GM23338 (cell line): ENCODE data around the gene GAS6. TPM values are rescaled to one million over a fixed set of nuclear protein-coding genes. Genes with fewer than 3 reads are reported as not detected.

Experiments used
- ATAC-seq: fragments of 200-7000 bp; cut with Tn5 transposase; 3 replicates; pipeline ENCODE4 v1.9.1; 2020
- DNase-seq: peaks from one replicate; pipeline ENCODE4 v3.0.0-alpha.2; 2015; ENCODE audit warnings: low spot score
- H2AFZ ChIP-seq: fragments of 200-600 bp; sonication (generic); 2 replicates; pipeline ENCODE4 v1.8.0; 2016; ENCODE audit warnings: antibody characterized with exemption, mild to moderate bottlenecking, moderate library complexity
- H3F3A ChIP-seq: fragments of 200-600 bp; sonication (generic); replicated peaks from 2 replicates; pipeline ENCODE4 v1.8.0; 2017; ENCODE audit warnings: antibody characterized with exemption, mixed run types, low read depth
- H3K27ac ChIP-seq: fragments of 200-600 bp; sonication (generic); 2 replicates; pipeline ENCODE4 v1.6.1; 2016; ENCODE audit warnings: low read depth
- H3K27me3 ChIP-seq: fragments of 200-600 bp; sonication (generic); 2 replicates; pipeline ENCODE4 v1.8.0; 2016; ENCODE audit warnings: mild to moderate bottlenecking, mixed run types, moderate library complexity; ENCODE audit not compliant: insufficient read depth
- H3K36me3 ChIP-seq: fragments of 200-600 bp; sonication (generic); 2 replicates; pipeline ENCODE4 v1.8.0; 2016; ENCODE audit warnings: mild to moderate bottlenecking; ENCODE audit not compliant: insufficient read depth
- H3K4me1 ChIP-seq: fragments of 200-600 bp; sonication (generic); 2 replicates; pipeline ENCODE4 v1.8.0; 2016; ENCODE audit warnings: mild to moderate bottlenecking, moderate library complexity; ENCODE audit not compliant: insufficient read depth
- H3K4me2 ChIP-seq: fragments of 200-600 bp; sonication (generic); 2 replicates; pipeline ENCODE4 v1.7.1; 2017; ENCODE audit warnings: mixed run types
- H3K4me3 ChIP-seq: fragments of 200-600 bp; sonication (generic); 2 replicates; pipeline ENCODE4 v1.6.1; 2016; ENCODE audit warnings: mixed run types
- H3K79me2 ChIP-seq: fragments of 200-600 bp; sonication (generic); replicated peaks from 2 replicates; pipeline ENCODE4 v1.8.0; 2017; ENCODE audit warnings: mild to moderate bottlenecking; ENCODE audit not compliant: insufficient read depth
- H3K9me2 ChIP-seq: fragments of 200-600 bp; sonication (generic); 2 replicates; pipeline ENCODE4 v1.8.0; 2017; ENCODE audit not compliant: insufficient read depth
- H4K20me1 ChIP-seq: fragments of 200-600 bp; sonication (generic); replicated peaks from 2 replicates; pipeline ENCODE4 v1.8.0; 2017; ENCODE audit warnings: mild to moderate bottlenecking; ENCODE audit not compliant: insufficient read depth
- H3K27ac Mint-ChIP-seq: 2 replicates; pipeline ENCODE4 v1.8.0; 2020; ENCODE audit warnings: inconsistent platforms, mild to moderate bottlenecking, moderate library complexity, mixed read lengths
- H3K27me3 Mint-ChIP-seq: 3 replicates; pipeline ENCODE4 v1.8.0; 2022; ENCODE audit warnings: low read depth, mild to moderate bottlenecking, moderate library complexity, mixed read lengths, inconsistent platforms; ENCODE audit not compliant: insufficient read depth, poor library complexity
- H3K36me3 Mint-ChIP-seq: 3 replicates; pipeline ENCODE4 v1.8.0; 2021; ENCODE audit warnings: low read depth, mild to moderate bottlenecking, inconsistent platforms, moderate library complexity, mixed read lengths
- H3K4me1 Mint-ChIP-seq: 3 replicates; pipeline ENCODE4 v1.8.0; 2020; ENCODE audit warnings: mild to moderate bottlenecking, inconsistent platforms, mixed read lengths
- H3K4me3 Mint-ChIP-seq: 3 replicates; pipeline ENCODE4 v1.8.0; 2021; ENCODE audit warnings: moderate library complexity, mild to moderate bottlenecking, inconsistent platforms, mixed read lengths
- H3K9me3 Mint-ChIP-seq: 3 replicates; pipeline ENCODE4 v1.8.0; 2020; ENCODE audit warnings: moderate library complexity, mild to moderate bottlenecking, inconsistent platforms, mixed read lengths
- CREB1 ChIP-seq: fragments of 250-450 bp; sonication (Bioruptor Pico); IDR thresholded peaks from 2 replicates; pipeline ENCODE4 v1.5.0; 2020; ENCODE audit warnings: low read depth, mild to moderate bottlenecking, moderate library complexity
- EZH2phosphoT487 ChIP-seq: fragments of 200-600 bp; sonication (generic); IDR thresholded peaks from one replicate; pipeline ENCODE4 v1.8.1; 2018; ENCODE audit warnings: antibody characterized with exemption; ENCODE audit not compliant: unreplicated experiment
- POLR2AphosphoS5 ChIP-seq: IDR thresholded peaks from 2 replicates; pipeline ENCODE4 v1.6.1; 2016; ENCODE audit warnings: antibody characterized with exemption, low read depth
- STAT1 ChIP-seq: IDR thresholded peaks from one replicate; pipeline ENCODE4 v1.6.1; 2016; ENCODE audit warnings: antibody characterized with exemption; ENCODE audit not compliant: unreplicated experiment
- polyA plus RNA-seq: library from polyadenylated mRNA; unstranded; fragments of >200 nt; fragmentation: Nextera tagmentation; extraction: Ambion mirVana; gene quantifications from 2 replicates; pipeline ENCODE4 v1.2.1, GENCODE V29; 2016
- total RNA-seq: library from RNA; depleted of rRNA; stranded (reverse); fragments of >200 nt; shearing (Covaris generic); gene quantifications from 2 replicates; pipeline ENCODE4 v1.2.3, GENCODE V29; 2014
- TF ChIP-seq, protein P1 (sequence below): fragments of 250-450 bp; sonication (Bioruptor Pico); IDR thresholded peaks from 2 replicates; pipeline ENCODE4 v1.5.0; 2020; ENCODE audit warnings: mild to moderate bottlenecking, moderate library complexity
- TF ChIP-seq, protein P2 (sequence below): IDR thresholded peaks from 2 replicates; pipeline ENCODE4 v1.6.1; 2016; ENCODE audit warnings: antibody characterized with exemption

The GAS6 gene
- total and polyA plus RNA-seq, 2 experiments from 2014 or later: 7.9 to 21.2 TPM

DNA sequence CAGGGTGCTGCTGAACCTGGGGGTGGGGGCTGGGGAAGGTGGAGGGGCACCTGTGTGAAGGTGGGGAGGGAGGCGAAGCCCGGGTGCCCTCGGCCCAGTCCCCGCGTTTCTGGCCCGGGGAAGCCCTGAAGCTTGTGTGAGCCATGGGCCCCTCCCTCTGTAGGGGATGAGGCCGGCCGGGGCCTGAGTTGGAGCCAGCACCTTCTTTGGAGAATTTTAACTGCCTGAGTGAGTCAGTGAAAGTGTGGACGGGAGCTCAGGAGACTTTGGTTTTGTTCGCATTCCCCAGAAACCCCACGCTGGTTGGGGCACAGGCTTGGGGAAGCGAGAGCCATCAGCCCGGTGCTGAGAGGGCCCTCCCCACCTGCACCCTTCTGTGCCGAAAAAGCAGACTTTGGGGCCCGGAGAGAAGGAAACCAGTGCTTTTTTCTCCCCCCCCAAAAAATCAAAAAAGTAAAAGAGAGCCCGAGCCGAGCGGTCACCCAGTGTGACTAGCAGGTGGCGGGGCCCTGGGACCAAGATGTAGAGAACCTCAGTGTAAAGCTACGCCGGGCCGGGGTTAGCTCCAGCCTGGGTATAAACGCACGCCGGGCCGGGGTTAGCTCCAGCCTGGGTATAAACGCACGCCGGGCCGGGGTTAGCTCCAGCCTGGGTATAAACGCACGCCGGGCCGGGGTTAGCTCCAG is 59.7 kb downstream of the GAS6 start:
- TF ChIP-seq STAT1: no peak
- Mint-ChIP-seq H3K9me3 (peaks cover 16% of the 10 kb centered on the region), H3K4me1 (no peaks in the 10 kb centered on the region), H3K27ac (no peak overlapping the region), H3K27me3 (peaks cover 11% of the 10 kb centered on the region), H3K4me3 (no peak overlapping the region), H3K36me3 (peaks cover 9% of the 10 kb centered on the region; the same call in 2 of the 3 replicates)
- Histone ChIP-seq H3K27ac (no peak overlapping the region), H3F3A (no peaks in the 10 kb centered on the region), H3K4me3 (no peak overlapping the region), H3K4me1 (no peaks in the 10 kb centered on the region), H3K79me2 (no peaks in the 10 kb centered on the region), H2AFZ (no peak overlapping the region), H3K9me2 (no peaks in the 10 kb centered on the region), H4K20me1 (no peaks in the 10 kb centered on the region), H3K27me3 (no peaks in the 10 kb centered on the region), H3K4me2 (no peak overlapping the region), H3K36me3 (no peaks in the 10 kb centered on the region)
- DNase-seq (no peak), ATAC-seq (no peak)

DNA sequence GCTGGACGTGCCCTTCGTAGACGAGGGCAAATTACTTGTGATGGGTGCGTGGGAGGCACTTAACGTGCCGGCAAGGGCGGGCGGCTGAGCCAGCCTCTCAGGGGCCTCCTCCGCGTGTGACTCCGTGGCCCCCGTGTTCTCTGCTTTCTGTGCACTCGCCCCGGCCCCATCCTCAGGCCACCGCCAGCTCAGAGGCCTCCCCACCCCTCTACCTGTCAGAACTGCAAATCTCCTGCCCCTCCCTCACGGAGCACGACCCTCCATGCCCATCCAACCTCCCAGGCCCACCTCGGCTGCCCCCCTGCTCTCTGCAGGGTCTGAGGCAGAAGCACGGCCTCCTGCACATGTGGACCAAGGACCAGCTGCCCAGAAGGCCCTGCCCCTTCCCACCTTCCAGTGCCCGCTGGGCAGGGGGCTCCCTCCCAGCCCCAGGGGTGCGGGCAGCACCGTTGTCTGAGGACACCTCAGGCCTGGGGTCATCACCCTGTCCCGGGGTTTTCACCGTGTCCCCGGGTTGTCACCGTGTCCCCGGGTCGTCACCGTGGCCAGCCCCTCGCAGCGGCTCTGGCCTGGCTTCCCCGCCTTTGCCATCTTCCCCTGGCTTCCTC is 60.4 kb downstream of the GAS6 start:
- ATAC-seq: no peak
- no peaks in the 10 kb centered on the region for H3K9me2 ChIP-seq
- H3K4me1 Mint-ChIP-seq: no peaks in the 10 kb centered on the region
- H3K79me2 ChIP-seq: no peaks in the 10 kb centered on the region
- H3K27ac Mint-ChIP-seq: no peak overlapping the region
- H3K4me3 Mint-ChIP-seq: no peak overlapping the region
- peaks cover 12% of the 10 kb centered on the region for H3K9me3 Mint-ChIP-seq
- H3F3A ChIP-seq: no peaks in the 10 kb centered on the region
- no peaks in the 10 kb centered on the region for H4K20me1 ChIP-seq
- H3K4me2 ChIP-seq: no peak overlapping the region
- H2AFZ ChIP-seq: no peak overlapping the region
- H3K36me3 ChIP-seq: no peaks in the 10 kb centered on the region
- no peak overlapping the region for H3K27ac ChIP-seq
- no peaks in the 10 kb centered on the region for H3K27me3 ChIP-seq
- peaks cover 13% of the 10 kb centered on the region for H3K27me3 Mint-ChIP-seq
- H3K4me1 ChIP-seq: no peaks in the 10 kb centered on the region
- H3K4me3 ChIP-seq: no peak overlapping the region
- DNase-seq: no peak
- TF ChIP-seq EZH2phosphoT487 (no peak), POLR2AphosphoS5 (no peak), CREB1 (no peak)
- TF ChIP-seq, protein P1, sequence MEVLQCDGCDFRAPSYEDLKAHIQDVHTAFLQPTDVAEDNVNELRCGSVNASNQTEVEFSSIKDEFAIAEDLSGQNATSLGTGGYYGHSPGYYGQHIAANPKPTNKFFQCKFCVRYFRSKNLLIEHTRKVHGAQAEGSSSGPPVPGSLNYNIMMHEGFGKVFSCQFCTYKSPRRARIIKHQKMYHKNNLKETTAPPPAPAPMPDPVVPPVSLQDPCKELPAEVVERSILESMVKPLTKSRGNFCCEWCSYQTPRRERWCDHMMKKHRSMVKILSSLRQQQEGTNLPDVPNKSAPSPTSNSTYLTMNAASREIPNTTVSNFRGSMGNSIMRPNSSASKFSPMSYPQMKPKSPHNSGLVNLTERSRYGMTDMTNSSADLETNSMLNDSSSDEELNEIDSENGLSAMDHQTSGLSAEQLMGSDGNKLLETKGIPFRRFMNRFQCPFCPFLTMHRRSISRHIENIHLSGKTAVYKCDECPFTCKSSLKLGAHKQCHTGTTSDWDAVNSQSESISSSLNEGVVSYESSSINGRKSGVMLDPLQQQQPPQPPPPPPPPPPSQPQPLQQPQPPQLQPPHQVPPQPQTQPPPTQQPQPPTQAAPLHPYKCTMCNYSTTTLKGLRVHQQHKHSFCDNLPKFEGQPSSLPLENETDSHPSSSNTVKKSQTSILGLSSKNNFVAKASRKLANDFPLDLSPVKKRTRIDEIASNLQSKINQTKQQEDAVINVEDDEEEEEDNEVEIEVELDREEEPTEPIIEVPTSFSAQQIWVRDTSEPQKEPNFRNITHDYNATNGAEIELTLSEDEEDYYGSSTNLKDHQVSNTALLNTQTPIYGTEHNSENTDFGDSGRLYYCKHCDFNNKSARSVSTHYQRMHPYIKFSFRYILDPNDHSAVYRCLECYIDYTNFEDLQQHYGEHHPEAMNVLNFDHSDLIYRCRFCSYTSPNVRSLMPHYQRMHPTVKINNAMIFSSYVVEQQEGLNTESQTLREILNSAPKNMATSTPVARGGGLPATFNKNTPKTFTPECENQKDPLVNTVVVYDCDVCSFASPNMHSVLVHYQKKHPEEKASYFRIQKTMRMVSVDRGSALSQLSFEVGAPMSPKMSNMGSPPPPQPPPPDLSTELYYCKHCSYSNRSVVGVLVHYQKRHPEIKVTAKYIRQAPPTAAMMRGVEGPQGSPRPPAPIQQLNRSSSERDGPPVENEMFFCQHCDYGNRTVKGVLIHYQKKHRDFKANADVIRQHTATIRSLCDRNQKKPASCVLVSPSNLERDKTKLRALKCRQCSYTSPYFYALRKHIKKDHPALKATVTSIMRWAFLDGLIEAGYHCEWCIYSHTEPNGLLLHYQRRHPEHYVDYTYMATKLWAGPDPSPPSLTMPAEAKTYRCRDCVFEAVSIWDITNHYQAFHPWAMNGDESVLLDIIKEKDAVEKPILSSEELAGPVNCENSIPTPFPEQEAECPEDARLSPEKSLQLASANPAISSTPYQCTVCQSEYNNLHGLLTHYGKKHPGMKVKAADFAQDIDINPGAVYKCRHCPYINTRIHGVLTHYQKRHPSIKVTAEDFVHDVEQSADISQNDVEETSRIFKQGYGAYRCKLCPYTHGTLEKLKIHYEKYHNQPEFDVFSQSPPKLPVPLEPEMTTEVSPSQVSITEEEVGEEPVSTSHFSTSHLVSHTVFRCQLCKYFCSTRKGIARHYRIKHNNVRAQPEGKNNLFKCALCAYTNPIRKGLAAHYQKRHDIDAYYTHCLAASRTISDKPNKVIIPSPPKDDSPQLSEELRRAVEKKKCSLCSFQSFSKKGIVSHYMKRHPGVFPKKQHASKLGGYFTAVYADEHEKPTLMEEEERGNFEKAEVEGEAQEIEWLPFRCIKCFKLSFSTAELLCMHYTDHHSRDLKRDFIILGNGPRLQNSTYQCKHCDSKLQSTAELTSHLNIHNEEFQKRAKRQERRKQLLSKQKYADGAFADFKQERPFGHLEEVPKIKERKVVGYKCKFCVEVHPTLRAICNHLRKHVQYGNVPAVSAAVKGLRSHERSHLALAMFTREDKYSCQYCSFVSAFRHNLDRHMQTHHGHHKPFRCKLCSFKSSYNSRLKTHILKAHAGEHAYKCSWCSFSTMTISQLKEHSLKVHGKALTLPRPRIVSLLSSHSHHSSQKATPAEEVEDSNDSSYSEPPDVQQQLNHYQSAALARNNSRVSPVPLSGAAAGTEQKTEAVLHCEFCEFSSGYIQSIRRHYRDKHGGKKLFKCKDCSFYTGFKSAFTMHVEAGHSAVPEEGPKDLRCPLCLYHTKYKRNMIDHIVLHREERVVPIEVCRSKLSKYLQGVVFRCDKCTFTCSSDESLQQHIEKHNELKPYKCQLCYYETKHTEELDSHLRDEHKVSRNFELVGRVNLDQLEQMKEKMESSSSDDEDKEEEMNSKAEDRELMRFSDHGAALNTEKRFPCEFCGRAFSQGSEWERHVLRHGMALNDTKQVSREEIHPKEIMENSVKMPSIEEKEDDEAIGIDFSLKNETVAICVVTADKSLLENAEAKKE: no peak
- TF ChIP-seq, protein P2, sequence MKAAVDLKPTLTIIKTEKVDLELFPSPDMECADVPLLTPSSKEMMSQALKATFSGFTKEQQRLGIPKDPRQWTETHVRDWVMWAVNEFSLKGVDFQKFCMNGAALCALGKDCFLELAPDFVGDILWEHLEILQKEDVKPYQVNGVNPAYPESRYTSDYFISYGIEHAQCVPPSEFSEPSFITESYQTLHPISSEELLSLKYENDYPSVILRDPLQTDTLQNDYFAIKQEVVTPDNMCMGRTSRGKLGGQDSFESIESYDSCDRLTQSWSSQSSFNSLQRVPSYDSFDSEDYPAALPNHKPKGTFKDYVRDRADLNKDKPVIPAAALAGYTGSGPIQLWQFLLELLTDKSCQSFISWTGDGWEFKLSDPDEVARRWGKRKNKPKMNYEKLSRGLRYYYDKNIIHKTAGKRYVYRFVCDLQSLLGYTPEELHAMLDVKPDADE: no peak
- peaks cover 5% of the 10 kb centered on the region; the same call in 1 of the 3 replicates for H3K36me3 Mint-ChIP-seq
